Astrocyte (in vitro differentiated cells and primary cell): ENCODE results near the gene FRMD7.

ENCODE experiments used
- EZH2 ChIP-seq: IDR thresholded peaks from 2 replicates; pipeline ENCODE4 v1.6.1; 2012; ENCODE audit warnings: mild to moderate bottlenecking, low read length, inconsistent platforms; ENCODE audit not compliant: insufficient read depth
- TF ChIP-seq, protein P1 (sequence below): IDR thresholded peaks from 2 replicates; pipeline ENCODE4 v1.5.1; 2011; ENCODE audit warnings: low read depth, mild to moderate bottlenecking, inconsistent platforms, low read length, moderate library complexity; ENCODE audit not compliant: insufficient read depth

DNA sequence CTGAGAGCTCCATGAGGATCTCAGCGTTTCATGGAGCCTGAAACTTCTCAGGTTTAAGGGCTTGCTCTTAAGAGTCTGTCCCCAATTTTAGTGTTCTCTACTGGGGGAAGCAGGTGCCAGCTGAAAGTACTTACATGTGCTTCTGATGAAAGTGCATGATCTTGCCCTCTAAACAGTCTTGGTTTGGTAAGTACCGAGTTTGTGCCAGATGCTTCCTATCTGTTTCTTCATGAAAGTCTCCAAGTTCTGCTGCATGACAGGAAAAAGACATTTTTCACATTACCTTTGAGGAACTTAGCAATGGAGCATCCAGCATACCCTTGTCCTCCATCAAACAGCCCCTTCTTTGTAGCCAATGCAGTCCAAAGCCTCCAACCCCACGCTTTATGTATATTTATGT, 42.0 kb downstream of the FRMD7 start:
- no peak for TF ChIP-seq EZH2
- TF ChIP-seq, protein P1, sequence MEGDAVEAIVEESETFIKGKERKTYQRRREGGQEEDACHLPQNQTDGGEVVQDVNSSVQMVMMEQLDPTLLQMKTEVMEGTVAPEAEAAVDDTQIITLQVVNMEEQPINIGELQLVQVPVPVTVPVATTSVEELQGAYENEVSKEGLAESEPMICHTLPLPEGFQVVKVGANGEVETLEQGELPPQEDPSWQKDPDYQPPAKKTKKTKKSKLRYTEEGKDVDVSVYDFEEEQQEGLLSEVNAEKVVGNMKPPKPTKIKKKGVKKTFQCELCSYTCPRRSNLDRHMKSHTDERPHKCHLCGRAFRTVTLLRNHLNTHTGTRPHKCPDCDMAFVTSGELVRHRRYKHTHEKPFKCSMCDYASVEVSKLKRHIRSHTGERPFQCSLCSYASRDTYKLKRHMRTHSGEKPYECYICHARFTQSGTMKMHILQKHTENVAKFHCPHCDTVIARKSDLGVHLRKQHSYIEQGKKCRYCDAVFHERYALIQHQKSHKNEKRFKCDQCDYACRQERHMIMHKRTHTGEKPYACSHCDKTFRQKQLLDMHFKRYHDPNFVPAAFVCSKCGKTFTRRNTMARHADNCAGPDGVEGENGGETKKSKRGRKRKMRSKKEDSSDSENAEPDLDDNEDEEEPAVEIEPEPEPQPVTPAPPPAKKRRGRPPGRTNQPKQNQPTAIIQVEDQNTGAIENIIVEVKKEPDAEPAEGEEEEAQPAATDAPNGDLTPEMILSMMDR = no peak
